HuH-7 (cell line): ENCODE results near the gene RASSF4.

ENCODE experiments used
- DNase-seq: peaks from one replicate; pipeline ENCODE4 v3.0.0; 2011; ENCODE audit warnings: low spot score

Gene RASSF4

GRCh38 chr10:44948642-44949041 lies 11.0 kb upstream of the RASSF4 start:
- no peak for DNase-seq

GRCh38 chr10:44949127-44949802 lies 10.3 kb upstream of the RASSF4 start:
- DNase-seq, result no peak

- DNase-seq, result no peak
Measured at GRCh38 chr10:44949915-44950314, 9.7 kb upstream of the RASSF4 start.

- no peak for DNase-seq
Measured at GRCh38 chr10:44950326-44951225, 9.0 kb upstream of the RASSF4 start.

GRCh38 chr10:44951576-44952226 lies 7.9 kb upstream of the RASSF4 start:
- no peak for DNase-seq

- DNase-seq, result no peak
Measured at GRCh38 chr10:44952779-44953231, 6.8 kb upstream of the RASSF4 start.

GRCh38 chr10:44954042-44954441 lies 5.6 kb upstream of the RASSF4 start:
- no peak for DNase-seq

- no peak for DNase-seq
Measured at GRCh38 chr10:44954962-44955361, 4.6 kb upstream of the RASSF4 start.

GRCh38 chr10:44955413-44956070 lies 4.1 kb upstream of the RASSF4 start:
- no peak for DNase-seq

GRCh38 chr10:44956226-44956625 lies 3.4 kb upstream of the RASSF4 start:
- DNase-seq, result no peak

GRCh38 chr10:44956717-44957706 lies 2.6 kb upstream of the RASSF4 start:
- DNase-seq, result no peak

- no peak for DNase-seq
Measured at GRCh38 chr10:44958196-44958897, 1.3 kb upstream of the RASSF4 start.

GRCh38 chr10:44958898-44959246 lies 730 bp upstream of the RASSF4 start:
- no peak for DNase-seq

- DNase-seq, result no peak
Measured at GRCh38 chr10:44960088-44960460, 472 bp downstream of the RASSF4 start.

- DNase-seq, result no peak
Measured at GRCh38 chr10:44960482-44961229, 1.1 kb downstream of the RASSF4 start.

- no peak for DNase-seq
Measured at GRCh38 chr10:44961230-44961571, 1.6 kb downstream of the RASSF4 start.

GRCh38 chr10:44961931-44962750 lies 2.5 kb downstream of the RASSF4 start:
- no peak for DNase-seq

- no peak for DNase-seq
Measured at GRCh38 chr10:44962870-44963738, 3.5 kb downstream of the RASSF4 start.
